GF-D8 (cell line): Measurements from ENCODE around the gene TMEM11.

Experiments
- DNase-seq: peaks from one replicate; lab custom pipeline; 2025; lab: John Stamatoyannopoulos, UW

The TMEM11 gene

GRCh38 chr17:21177854-21178600, 35.9 kb downstream of the TMEM11 start:
- DNase-seq: no peak

GRCh38 chr17:21177401-21177800, 36.6 kb downstream of the TMEM11 start:
- no peak for DNase-seq

- DNase-seq: no peak
These were observed 37.1 kb downstream of the TMEM11 start for GRCh38 chr17:21176773-21177395.

- no peak for DNase-seq
These were observed 39.2 kb downstream of the TMEM11 start for GRCh38 chr17:21174713-21175112.

GRCh38 chr17:21174186-21174585, 39.8 kb downstream of the TMEM11 start:
- no peak for DNase-seq

- no peak for DNase-seq
These were observed 40.4 kb downstream of the TMEM11 start for GRCh38 chr17:21173543-21173942.

- DNase-seq: no peak
These were observed 41.1 kb downstream of the TMEM11 start for GRCh38 chr17:21172846-21173245.

- no peak for DNase-seq
These were observed 41.9 kb downstream of the TMEM11 start for GRCh38 chr17:21171970-21172510.

GRCh38 chr17:21171309-21171922, 42.5 kb downstream of the TMEM11 start:
- no peak for DNase-seq

GRCh38 chr17:21170809-21171208, 43.2 kb downstream of the TMEM11 start:
- DNase-seq: no peak

- DNase-seq: no peak
These were observed 44.5 kb downstream of the TMEM11 start for GRCh38 chr17:21169496-21169895.

GRCh38 chr17:21168555-21168865, 45.5 kb downstream of the TMEM11 start:
- no peak for DNase-seq

- DNase-seq: no peak
These were observed 46.7 kb downstream of the TMEM11 start for GRCh38 chr17:21167303-21167702.

- no peak for DNase-seq
These were observed 47.3 kb downstream of the TMEM11 start for GRCh38 chr17:21166595-21167210.

- DNase-seq: no peak
These were observed 47.9 kb downstream of the TMEM11 start for GRCh38 chr17:21165922-21166594.

- no peak for DNase-seq
These were observed 49.3 kb downstream of the TMEM11 start for GRCh38 chr17:21164620-21165019.

GRCh38 chr17:21164216-21164615, 49.7 kb downstream of the TMEM11 start:
- no peak for DNase-seq

- no peak for DNase-seq
These were observed 50.9 kb downstream of the TMEM11 start for GRCh38 chr17:21163101-21163500.

GRCh38 chr17:21162394-21162775, 51.6 kb downstream of the TMEM11 start:
- DNase-seq: no peak

- no peak for DNase-seq
These were observed 52.2 kb downstream of the TMEM11 start for GRCh38 chr17:21161498-21162393.

- DNase-seq: no peak
These were observed 53.6 kb downstream of the TMEM11 start for GRCh38 chr17:21160401-21160800.
